Activated CD8-positive, alpha-beta memory T cell treated with anti-CD3 and anti-CD28 coated beads, Interleukin-2, amount 50 U/mL, for 24 hours (primary cell): ENCODE measurements around the gene HTT.
"Not testable (repeated sequence)": the region's sequence is repeated elsewhere in the genome, so short reads cannot be mapped to it uniquely, and the experiment has no call there.

ENCODE experiments used
- DNase-seq: peaks from one replicate; pipeline ENCODE4 v3.0.0-alpha.2; 2020; ENCODE audit errors: extremely low read depth

The HTT gene

DNA sequence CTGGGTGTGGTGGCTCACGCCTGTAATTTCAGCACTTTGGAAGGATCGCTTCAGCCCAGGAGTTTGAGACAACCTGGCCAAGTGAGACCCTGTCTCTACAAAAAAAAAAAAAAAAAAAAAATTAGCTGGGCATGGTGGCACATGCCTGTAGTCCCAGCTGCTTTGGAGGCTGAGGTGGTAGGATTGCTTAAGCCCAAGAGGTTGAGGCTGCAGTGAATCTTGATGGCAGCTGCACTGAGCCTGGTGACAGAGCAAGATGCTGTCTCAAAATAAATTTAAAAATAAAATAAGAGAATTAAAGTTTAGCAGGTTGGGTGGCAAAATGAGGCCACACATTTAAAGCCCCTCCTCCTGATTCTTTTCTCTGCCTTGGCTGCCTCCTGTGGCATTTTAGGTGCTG is 47.1 kb downstream of the HTT start:
- DNase-seq = no peak

GRCh38 chr4:3122081-3122563 is 47.6 kb downstream of the HTT start:
- no peak for DNase-seq

DNA sequence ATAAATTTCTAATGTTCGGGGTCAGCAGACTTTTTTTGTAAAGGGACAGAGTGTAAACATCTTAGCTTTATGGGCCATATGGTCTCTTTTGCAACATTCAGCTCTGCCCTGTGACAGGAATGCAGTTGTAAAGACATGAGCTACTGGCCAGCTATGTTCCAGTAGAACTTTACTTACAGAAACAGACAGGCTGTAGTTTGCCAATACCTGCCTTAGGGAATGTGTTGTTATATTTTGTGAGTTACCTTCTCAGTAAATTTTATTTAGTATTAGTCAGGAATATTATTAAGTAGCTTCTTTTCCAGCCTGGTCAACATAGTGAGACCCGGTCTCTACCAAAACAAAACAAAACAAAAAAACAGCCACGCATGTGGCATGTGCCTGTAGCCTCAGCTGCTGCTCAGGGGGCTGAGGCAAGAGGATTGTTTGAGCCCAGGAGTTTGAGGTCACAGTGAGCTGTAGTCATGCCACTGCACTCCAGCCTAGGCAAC is 48.7 kb downstream of the HTT start:
- no peak for DNase-seq

DNA sequence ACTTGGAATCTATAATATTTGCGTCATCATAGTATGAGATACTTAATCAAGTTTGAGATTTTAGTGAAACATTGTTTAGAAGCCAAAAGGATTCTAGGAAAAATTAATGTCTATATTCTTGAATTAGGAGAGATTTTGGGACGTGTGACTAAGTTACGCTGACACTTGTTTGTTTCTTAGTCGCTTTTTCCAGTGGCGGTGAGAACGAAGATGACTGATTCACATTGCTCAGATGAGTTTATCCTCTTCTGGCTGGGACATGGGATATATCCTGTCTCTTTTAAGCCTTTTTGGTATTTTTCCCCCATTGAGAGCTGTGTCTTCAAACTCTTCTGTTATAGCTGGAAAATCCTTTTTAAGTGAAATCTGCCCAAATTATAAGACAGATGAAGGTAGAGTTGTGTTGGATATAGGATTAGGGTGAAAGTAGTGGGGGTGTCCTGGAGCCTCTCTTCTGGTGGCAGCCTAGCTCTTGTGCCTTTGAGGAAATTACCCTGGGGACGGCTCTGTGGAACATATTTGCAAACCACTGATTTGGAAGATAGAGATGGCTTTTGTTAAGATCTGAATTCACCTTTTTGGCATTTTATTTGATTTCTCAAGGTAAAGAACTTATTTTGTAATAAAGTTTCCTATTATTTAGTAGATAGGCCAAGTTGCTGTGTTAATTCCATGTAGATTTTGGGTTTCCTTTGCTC is 49.7 kb downstream of the HTT start:
- DNase-seq = no peak

DNA sequence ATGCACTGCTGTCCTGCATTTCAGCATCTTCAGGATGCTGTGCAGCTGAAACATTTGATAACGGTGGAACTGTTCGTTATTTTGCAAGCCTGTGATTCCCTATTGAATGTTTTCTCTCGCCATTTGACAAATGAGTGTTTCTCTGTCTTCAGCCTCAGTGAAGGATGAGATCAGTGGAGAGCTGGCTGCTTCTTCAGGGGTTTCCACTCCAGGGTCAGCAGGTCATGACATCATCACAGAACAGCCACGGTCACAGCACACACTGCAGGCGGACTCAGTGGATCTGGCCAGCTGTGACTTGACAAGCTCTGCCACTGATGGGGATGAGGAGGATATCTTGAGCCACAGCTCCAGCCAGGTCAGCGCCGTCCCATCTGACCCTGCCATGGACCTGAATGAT is 52.6 kb downstream of the HTT start:
- no peak for DNase-seq

GRCh38 chr4:3128058-3128457 is 53.6 kb downstream of the HTT start:
- DNase-seq = no peak

- DNase-seq = no peak
Measured at GRCh38 chr4:3128976-3129375, 54.5 kb downstream of the HTT start.

DNA sequence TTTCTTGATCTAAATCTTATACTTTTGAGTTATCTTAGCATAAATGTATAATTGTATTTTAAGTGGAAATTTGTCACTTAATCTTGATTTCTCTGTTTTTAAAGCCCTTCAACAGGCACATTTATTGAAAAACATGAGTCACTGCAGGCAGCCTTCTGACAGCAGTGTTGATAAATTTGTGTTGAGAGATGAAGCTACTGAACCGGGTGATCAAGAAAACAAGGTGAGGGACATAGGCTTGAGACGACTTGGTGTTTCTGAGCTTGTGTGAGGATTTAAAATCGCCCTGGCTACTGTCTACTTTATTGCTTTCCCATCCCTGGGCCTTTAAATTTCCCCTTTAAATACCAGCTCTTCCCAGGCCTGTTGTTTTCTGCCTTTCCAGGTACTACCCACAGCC is 55.7 kb downstream of the HTT start:
- no peak for DNase-seq

GRCh38 chr4:3130826-3131225 is 56.3 kb downstream of the HTT start:
- no peak for DNase-seq

GRCh38 chr4:3134201-3134600 is 59.7 kb downstream of the HTT start:
- no peak for DNase-seq

DNA sequence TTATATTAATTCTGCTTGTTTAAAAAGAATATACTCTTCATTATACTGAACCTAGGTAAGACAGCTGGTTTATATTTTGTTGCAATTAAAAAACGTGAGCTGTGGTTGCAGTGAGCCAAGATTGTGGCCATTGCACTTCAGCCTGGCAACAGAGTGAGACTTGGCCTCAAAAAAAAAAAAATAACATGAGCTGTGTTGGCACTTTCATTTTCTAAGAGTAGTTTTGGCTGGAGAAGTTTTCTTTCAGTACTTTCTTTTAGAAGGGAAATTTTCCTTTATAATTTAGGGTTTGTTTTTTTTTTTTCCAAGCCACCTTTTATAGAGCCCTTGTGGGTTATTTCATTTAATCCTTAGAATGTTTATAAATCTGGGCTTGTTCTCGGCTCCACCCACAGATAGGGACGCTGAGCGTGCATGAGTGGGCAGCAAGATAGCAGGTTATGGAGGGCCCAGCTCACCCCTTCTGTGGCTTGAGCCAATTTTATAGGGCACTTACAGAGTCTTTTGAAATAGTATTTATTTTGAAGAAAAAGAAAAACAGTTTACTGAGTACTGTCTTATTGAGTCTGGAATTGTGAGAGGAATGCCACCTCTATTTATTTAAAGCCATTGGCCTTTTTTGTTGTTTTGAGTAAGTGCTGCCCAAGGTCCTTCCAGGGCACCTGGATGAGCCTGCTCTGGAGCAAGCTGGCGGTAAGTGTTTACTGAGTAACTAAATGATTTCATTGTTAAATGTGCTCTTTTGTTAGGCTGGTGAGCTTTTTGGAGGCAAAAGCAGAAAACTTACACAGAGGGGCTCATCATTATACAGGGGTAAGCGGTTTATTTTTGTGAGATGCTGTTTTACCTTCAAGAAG is 60.9 kb downstream of the HTT start:
- DNase-seq = no peak

DNA sequence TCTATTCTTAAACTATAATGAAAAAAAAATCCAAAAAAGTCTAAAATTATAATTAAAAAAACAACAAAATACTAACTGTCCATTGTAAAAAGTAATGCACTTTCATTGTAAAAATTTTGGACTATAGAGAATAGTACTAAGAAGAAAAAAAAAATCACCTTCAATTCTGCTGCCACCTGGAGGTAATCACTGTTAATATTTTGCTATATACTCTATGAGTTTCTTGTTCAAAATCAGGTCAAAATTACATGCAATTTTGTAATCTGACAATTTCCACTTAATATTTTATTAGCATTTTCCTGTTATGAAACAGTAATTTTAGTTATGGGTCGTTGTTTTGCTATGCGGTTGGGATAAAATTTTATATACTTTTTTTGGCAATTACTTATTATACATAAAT is 62.0 kb downstream of the HTT start:
- DNase-seq = no peak

GRCh38 chr4:3137908-3138307 is 63.4 kb downstream of the HTT start:
- DNase-seq = no peak

DNA sequence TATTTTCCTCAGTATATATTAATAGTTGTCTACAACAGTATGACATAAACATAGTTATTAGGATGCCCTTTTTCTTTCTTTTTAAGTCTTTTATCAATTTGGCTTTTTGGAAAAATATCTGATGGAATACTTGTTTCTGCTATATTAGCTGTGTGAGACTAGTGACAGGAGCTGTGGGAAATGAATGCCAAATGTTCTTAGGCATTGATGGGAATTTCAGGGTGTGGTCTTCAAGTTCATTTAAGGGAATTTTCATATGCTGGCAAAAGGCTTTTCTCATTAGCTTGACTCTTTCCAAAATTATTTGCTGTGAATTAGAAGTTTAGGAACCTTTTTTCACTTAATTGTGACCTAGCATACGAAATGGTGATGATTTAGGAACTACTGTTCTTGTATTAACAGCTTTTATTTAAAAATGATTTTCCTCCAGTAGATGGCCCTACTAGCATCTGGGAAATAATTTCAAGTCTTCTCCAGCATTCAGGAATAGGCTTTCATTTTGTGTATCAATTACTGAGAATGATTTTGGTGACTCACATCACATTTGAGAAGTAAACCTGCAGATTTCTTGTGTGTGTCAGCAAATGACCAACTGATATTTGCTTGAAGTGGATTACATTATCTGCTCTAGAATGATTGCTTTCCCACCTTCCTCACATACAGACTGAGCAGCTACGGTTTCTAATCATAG is 70.9 kb downstream of the HTT start:
- no peak for DNase-seq

DNA sequence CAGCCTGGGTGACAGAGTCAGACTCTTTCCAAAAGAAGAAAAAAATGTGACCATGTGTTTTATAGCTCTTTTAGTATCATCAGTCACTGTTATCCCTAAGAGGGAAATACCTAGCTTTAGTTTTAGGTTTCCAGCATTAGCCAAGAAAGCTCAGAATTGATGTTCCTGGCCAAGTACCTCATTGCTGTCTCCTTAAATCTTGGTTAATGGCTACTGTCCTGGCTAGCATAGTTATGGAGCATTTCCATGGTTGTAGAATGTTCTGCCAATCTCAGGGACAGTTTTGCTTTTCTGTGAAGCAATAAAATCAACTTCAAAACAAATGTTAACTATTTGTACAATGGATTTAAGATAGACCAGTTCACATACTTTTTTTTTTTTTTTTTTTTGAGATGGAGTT is 74.4 kb downstream of the HTT start:
- DNase-seq = no peak

GRCh38 chr4:3151238-3151637 is 76.8 kb downstream of the HTT start:
- not testable (repeated sequence) for DNase-seq

GRCh38 chr4:3157366-3157765 is 82.9 kb downstream of the HTT start:
- no peak for DNase-seq

DNA sequence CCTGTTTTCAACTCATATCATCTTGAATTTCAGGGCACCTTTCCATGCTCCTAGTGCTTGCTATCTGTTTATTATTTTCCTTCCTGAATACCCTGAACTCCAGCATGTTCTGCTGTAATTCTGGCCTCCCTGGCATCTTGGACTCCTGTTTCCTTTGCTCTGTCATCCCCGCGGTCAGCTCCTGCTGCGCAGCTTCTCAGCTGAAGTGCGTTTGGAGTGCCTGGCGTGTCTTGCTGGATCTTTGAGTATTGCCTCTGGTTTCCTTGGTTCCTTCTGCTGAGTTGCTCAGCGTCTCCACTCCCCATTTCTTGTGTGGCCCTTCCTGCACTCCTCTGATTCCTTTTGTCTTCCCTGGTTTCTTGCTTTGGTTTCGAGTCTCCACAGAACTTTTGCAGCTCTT is 84.4 kb downstream of the HTT start:
- no peak for DNase-seq

DNA sequence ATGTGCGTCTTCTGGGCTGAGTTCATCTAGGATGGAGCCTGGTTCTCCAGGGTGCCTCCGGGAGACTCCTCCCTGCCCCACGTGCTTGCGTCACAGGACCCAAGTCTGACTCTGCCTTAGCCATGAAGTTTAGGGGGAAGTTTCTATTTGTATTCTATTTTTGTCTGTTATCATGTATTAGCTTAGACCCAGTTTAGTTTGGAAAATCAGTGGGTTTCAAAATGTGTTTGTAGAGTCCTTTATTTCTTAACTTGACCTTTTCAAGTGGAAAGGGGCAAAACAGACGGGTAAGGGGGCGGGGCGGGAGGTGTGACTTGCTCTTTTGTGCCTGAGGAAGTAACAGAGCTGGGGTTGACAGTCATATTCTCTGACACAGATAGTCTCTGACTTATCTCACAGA is 86.0 kb downstream of the HTT start:
- DNase-seq = no peak

GRCh38 chr4:3161044-3161443 is 86.6 kb downstream of the HTT start:
- not testable (repeated sequence) for DNase-seq

GRCh38 chr4:3166434-3166833 is 92.0 kb downstream of the HTT start:
- not testable (repeated sequence) for DNase-seq

GRCh38 chr4:3168029-3168428 is 93.5 kb downstream of the HTT start:
- DNase-seq = no peak
